Fibroblast of villous mesenchyme (primary cell): Measurements from ENCODE around the gene KCNAB2. TPM values are rescaled to one million over a fixed set of nuclear protein-coding genes. Genes with fewer than 3 reads are reported as not detected.

ENCODE experiments used
- DNase-seq: peaks from one replicate; pipeline ENCODE4 v3.0.0-alpha.2; 2010; ENCODE audit warnings: low read depth
- H3K4me3 ChIP-seq: 2 replicates; pipeline ENCODE4 v1.5.1; 2011; ENCODE audit warnings: low read depth, mild to moderate bottlenecking, low read length
- CTCF ChIP-seq: IDR thresholded peaks from 2 replicates; pipeline ENCODE4 v1.5.1; 2012; ENCODE audit warnings: low read depth, mild to moderate bottlenecking, low read length; ENCODE audit not compliant: insufficient read depth
- total RNA-seq: library from RNA; depleted of rRNA; stranded (reverse); fragments of >200 nt; gene quantifications from 2 replicates; pipeline ENCODE4 v1.2.3, GENCODE V29; 2012

The KCNAB2 gene
- total RNA-seq, 1 donor: 2.6 TPM

DNA sequence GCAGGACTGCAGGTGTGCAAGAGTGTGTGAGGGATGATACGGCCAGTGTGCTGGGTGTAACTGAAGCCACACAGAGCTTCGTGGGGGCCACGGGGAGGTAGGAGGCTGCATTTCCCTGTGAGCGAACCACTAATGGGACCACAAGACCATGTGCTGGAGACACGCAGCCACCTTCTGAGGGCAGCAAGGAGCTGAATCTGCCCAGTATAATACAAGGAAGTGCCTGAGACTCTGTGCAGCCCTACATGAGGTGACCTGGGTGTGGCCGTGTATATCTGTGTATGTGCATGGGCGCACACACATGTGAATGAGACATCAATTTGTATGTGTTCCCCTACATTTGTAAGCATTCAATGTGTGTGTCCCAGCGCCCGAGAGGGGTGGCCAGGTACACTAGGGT, 83.6 kb downstream of the KCNAB2 start:
- H3K4me3 ChIP-seq: no peak overlapping the region
- no peak for DNase-seq
- no peak for TF ChIP-seq CTCF

- no peak for DNase-seq
- TF ChIP-seq CTCF: no peak
- no peak overlapping the region for H3K4me3 ChIP-seq
Measured at GRCh38 chr1:6130036-6130435, 84.3 kb downstream of the KCNAB2 start.

GRCh38 chr1:6130596-6130995, 84.9 kb downstream of the KCNAB2 start:
- TF ChIP-seq CTCF: no peak
- no peak overlapping the region for H3K4me3 ChIP-seq
- DNase-seq: no peak

- no peak for DNase-seq
- TF ChIP-seq CTCF: no peak
- no peak overlapping the region for H3K4me3 ChIP-seq
Measured at GRCh38 chr1:6131561-6131960, 85.9 kb downstream of the KCNAB2 start.

DNA sequence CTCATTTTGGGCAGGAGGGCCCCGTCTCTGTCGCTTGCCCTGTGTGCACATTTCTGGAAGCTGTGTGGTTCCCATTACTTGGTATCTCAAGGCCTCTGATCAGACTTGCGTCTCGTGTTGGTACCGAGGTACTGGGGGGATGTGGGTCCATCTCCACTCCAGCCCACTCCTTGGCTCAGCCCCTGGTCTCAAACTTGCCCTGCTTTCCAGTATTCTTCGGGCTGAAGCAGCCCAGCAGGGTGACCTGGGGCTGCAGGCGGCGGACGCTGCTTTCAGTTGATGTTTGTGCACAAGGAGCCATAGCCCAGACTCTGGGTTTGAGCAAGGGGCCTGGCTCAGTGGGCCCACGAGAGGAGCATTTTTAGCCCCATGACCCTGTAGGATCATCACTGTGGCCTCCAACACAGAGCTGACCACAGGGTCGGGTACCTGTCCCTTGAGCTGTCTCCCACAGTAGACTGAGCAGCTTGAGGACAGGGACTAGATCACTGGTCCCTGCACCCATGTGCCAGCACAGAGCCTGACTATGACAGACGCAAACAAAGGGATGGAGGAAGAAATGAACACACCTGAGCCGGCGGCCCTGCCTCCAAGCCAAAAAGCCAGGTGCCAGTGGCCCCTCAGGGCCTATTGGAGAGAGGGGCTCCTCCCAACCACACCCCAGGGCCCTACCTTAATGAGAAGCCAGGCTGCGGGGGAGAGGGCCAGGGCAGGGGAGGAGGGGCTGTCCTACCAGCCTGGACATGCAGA, 87.6 kb downstream of the KCNAB2 start:
- no peak for TF ChIP-seq CTCF
- no peak for DNase-seq
- H3K4me3 ChIP-seq: no peak overlapping the region

DNA sequence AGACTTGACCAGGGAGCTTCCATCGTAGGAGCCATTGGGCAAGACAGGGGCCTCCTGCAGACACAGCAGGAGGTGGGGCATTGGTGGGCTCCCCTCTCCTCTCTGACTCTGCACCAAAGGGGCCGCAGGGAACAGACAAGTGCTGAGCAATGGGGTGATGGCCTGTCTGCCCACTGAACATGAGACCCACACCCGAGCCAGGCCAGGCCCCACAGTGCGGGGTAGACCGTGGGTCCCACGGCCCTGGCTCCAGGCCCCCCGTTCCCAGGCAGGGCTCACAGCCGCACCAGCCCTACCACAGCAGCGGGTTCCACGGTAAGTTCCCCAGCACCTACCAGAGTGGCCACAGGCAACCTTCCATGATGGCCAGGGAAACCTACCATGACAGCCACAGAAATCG, 88.5 kb downstream of the KCNAB2 start:
- no peak for DNase-seq
- no peak overlapping the region for H3K4me3 ChIP-seq
- TF ChIP-seq CTCF: no peak
